Measurements from ENCODE around the gene STX1A. TPM values are rescaled to one million over a fixed set of nuclear protein-coding genes. Genes with fewer than 3 reads are reported as not detected.

Gene STX1A
- total and polyA plus RNA-seq, 2 of the 13 experiments (the other 11 are each of a cell fraction or from before 2014, with no cell fraction given): 6.1 to 12.2 TPM

- TF ChIP-seq, protein P1, sequence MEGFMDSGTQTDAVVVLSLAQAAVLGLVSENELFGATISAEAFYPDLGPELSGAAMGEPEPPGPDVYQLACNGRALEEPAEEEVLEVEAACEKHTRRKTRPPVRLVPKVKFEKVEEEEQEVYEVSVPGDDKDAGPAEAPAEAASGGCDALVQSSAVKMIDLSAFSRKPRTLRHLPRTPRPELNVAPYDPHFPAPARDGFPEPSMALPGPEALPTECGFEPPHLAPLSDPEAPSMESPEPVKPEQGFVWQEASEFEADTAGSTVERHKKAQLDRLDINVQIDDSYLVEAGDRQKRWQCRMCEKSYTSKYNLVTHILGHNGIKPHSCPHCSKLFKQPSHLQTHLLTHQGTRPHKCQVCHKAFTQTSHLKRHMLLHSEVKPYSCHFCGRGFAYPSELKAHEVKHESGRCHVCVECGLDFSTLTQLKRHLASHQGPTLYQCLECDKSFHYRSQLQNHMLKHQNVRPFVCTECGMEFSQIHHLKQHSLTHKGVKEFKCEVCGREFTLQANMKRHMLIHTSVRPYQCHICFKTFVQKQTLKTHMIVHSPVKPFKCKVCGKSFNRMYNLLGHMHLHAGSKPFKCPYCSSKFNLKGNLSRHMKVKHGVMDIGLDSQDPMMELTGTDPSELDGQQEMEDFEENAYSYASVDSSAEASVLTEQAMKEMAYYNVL (CRISPR knock-in tag; IDR thresholded peaks at IDR 0.05; ENCODE audit: borderline replicate concordance): peak; percentile 26; the same call in 1 of the 2 replicates
- TF ChIP-seq ELF3 (CRISPR knock-in tag; IDR thresholded peaks at IDR 0.05) (peak; percentile 67), RBFOX2 (IDR thresholded peaks at IDR 0.05; ENCODE audit: low read depth, low read length) (no peak), ZNF878 (CRISPR knock-in tag; IDR thresholded peaks at IDR 0.05) (peak; percentile 58; the same call in 1 of the 2 replicates), ZNF12 (CRISPR knock-in tag; IDR thresholded peaks at IDR 0.05) (peak; percentile 59; the same call in 1 of the 2 replicates), NCOR1 (IDR thresholded peaks at IDR 0.05; ENCODE audit: borderline replicate concordance, low read length) (peak; percentile 27; the same call in 1 of the 2 replicates), ZNF670 (CRISPR knock-in tag; IDR thresholded peaks at IDR 0.05; ENCODE audit: borderline replicate concordance) (no peak), NR3C1 (CRISPR knock-in tag; IDR thresholded peaks at IDR 0.05) (no peak), TARDBP (CRISPR knock-in tag; IDR thresholded peaks at IDR 0.05) (peak; percentile 49; the same call in 1 of the 2 replicates), RARA (CRISPR knock-in tag; IDR thresholded peaks at IDR 0.05) (peak; percentile 95), ZNF737 (CRISPR knock-in tag; IDR thresholded peaks at IDR 0.05; ENCODE audit: borderline replicate concordance) (no peak), ZNF770 (CRISPR knock-in tag; IDR thresholded peaks at IDR 0.05) (peak; percentile 98), SP5 (CRISPR knock-in tag; IDR thresholded peaks at IDR 0.05; ENCODE audit: borderline replicate concordance, low read depth) (peak; percentile 76), ZMYM3 (CRISPR knock-in tag; IDR thresholded peaks at IDR 0.05) (peak; percentile 90), MIER2 (CRISPR knock-in tag; IDR thresholded peaks at IDR 0.05) (no peak), ZBTB46 (CRISPR knock-in tag; IDR thresholded peaks at IDR 0.05; ENCODE audit: borderline replicate concordance) (no peak), EED (CRISPR knock-in tag; IDR thresholded peaks at IDR 0.05) (0 out of 2 replicates have a peak, but pooled peaks have one; percentile 54), HMG20A (CRISPR knock-in tag; IDR thresholded peaks at IDR 0.05; ENCODE audit: borderline replicate concordance) (peak; percentile 74; the same call in 1 of the 2 replicates), ZNF607 (CRISPR knock-in tag; IDR thresholded peaks at IDR 0.05; ENCODE audit: borderline replicate concordance) (no peak), ZNF556 (CRISPR knock-in tag; IDR thresholded peaks at IDR 0.05; ENCODE audit: borderline replicate concordance) (no peak), ZFAT (CRISPR knock-in tag; conservative IDR thresholded peaks at IDR 0.05) (no peak), ZBTB38 (CRISPR knock-in tag; IDR thresholded peaks at IDR 0.05) (0 out of 2 replicates have a peak, but pooled peaks have one; percentile 50)
- TF ChIP-seq, protein P2, sequence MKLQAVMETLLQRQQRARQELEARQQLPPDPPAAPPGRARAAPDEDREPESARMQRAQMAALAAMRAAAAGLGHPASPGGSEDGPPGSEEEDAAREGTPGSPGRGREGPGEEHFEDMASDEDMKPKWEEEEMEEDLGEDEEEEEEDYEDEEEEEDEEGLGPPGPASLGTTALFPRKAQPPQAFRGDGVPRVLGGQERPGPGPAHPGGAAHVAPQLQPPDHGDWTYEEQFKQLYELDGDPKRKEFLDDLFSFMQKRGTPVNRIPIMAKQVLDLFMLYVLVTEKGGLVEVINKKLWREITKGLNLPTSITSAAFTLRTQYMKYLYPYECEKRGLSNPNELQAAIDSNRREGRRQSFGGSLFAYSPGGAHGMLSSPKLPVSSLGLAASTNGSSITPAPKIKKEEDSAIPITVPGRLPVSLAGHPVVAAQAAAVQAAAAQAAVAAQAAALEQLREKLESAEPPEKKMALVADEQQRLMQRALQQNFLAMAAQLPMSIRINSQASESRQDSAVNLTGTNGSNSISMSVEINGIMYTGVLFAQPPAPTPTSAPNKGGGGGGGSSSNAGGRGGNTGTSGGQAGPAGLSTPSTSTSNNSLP (IDR thresholded peaks at IDR 0.05; ENCODE audit: low read depth, low read length): 0 out of 2 replicates have a peak, but pooled peaks have one; percentile 60
Measured at GRCh38 chr7:73715648-73716317, 3.7 kb downstream of the STX1A start (continued).
